Measurements from ENCODE around the gene SYNJ2.

The SYNJ2 gene

GRCh38 chr6:157999168-158000051, 17.7 kb downstream of the SYNJ2 start:
- DNase-seq: no peak

- no peak for DNase-seq
These were observed 19.1 kb downstream of the SYNJ2 start for GRCh38 chr6:158000530-158001307.

GRCh38 chr6:158002249-158002950, 20.7 kb downstream of the SYNJ2 start:
- DNase-seq: no peak

- DNase-seq: no peak
These were observed 21.5 kb downstream of the SYNJ2 start for GRCh38 chr6:158002951-158003853.

GRCh38 chr6:158003910-158004700, 22.4 kb downstream of the SYNJ2 start:
- no peak for DNase-seq

GRCh38 chr6:158004701-158005095, 23.0 kb downstream of the SYNJ2 start:
- DNase-seq: no peak

- no peak for DNase-seq
These were observed 24.0 kb downstream of the SYNJ2 start for GRCh38 chr6:158005626-158006180.

GRCh38 chr6:158006331-158006730, 24.7 kb downstream of the SYNJ2 start:
- DNase-seq: no peak

GRCh38 chr6:158006821-158007570, 25.3 kb downstream of the SYNJ2 start:
- DNase-seq: no peak

- no peak for DNase-seq
These were observed 27.1 kb downstream of the SYNJ2 start for GRCh38 chr6:158008864-158009113.

GRCh38 chr6:158009114-158009891, 27.6 kb downstream of the SYNJ2 start:
- peak; percentile 92 for DNase-seq

- DNase-seq: no peak
These were observed 28.4 kb downstream of the SYNJ2 start for GRCh38 chr6:158009935-158010585.

GRCh38 chr6:158010591-158011477, 29.2 kb downstream of the SYNJ2 start:
- DNase-seq: no peak

- no peak for DNase-seq
These were observed 29.8 kb downstream of the SYNJ2 start for GRCh38 chr6:158011478-158011920.

GRCh38 chr6:158011980-158012566, 30.4 kb downstream of the SYNJ2 start:
- no peak for DNase-seq

GRCh38 chr6:158013904-158014504, 32.3 kb downstream of the SYNJ2 start:
- DNase-seq: no peak

- no peak for DNase-seq
These were observed 33.0 kb downstream of the SYNJ2 start for GRCh38 chr6:158014505-158015187.
